ENCODE data around the gene CABP1. TPM values are rescaled to one million over a fixed set of nuclear protein-coding genes. Genes with fewer than 3 reads are reported as not detected.

The CABP1 gene
- total RNA-seq, 1 donor from 2014 or later = 0.30 TPM

GRCh38 chr12:120703311-120703942 is 63.0 kb downstream of the CABP1 start:
- Histone ChIP-seq H3K9me3 (no peaks in the 10 kb centered on the region), H3K4me1 (peaks cover 35% of the 10 kb centered on the region), H3K4me3 (no peak overlapping the region), H3K27me3 (ENCODE audit: low read depth) (no peaks in the 10 kb centered on the region), H3K27ac (peak overlapping the region; percentile 68), H3K36me3 (peaks cover 48% of the 10 kb centered on the region)
- ATAC-seq (peak; percentile 91 to 92), DNase-seq (peak; percentile 63)
- no peak for TF ChIP-seq CTCF (IDR thresholded peaks at IDR 0.05)
- intact Hi-C loops (cut with DNase I) = no loop called here

GRCh38 chr12:120705618-120706017 is 65.2 kb downstream of the CABP1 start:
- Histone ChIP-seq H3K27ac (no peak overlapping the region), H3K9me3 (no peaks in the 10 kb centered on the region), H3K4me3 (no peak overlapping the region), H3K4me1 (peaks cover 25% of the 10 kb centered on the region), H3K27me3 (ENCODE audit: low read depth) (no peaks in the 10 kb centered on the region), H3K36me3 (peaks cover 26% of the 10 kb centered on the region)
- intact Hi-C loops (cut with DNase I) = no loop called here
- TF ChIP-seq CTCF (IDR thresholded peaks at IDR 0.05) = no peak
- peak in 1 of 2 donors; percentile 25 for ATAC-seq
- DNase-seq = no peak

GRCh38 chr12:120706029-120706428 is 65.6 kb downstream of the CABP1 start:
- Histone ChIP-seq H3K4me1 (peaks cover 27% of the 10 kb centered on the region), H3K4me3 (no peak overlapping the region), H3K9me3 (no peaks in the 10 kb centered on the region), H3K36me3 (peaks cover 22% of the 10 kb centered on the region), H3K27me3 (ENCODE audit: low read depth) (no peaks in the 10 kb centered on the region), H3K27ac (no peak overlapping the region)
- DNase-seq (no peak), ATAC-seq (no peak)
- no peak for TF ChIP-seq CTCF (IDR thresholded peaks at IDR 0.05)
- intact Hi-C loops (cut with DNase I) = no loop called here

GRCh38 chr12:120708651-120709050 is 68.2 kb downstream of the CABP1 start:
- TF ChIP-seq CTCF (IDR thresholded peaks at IDR 0.05) = no peak
- no peak for DNase-seq
- H3K36me3 ChIP-seq = peaks cover 11% of the 10 kb centered on the region
- no peaks in the 10 kb centered on the region for H3K9me3 ChIP-seq
- no peak overlapping the region for H3K4me3 ChIP-seq
- no peak overlapping the region for H3K27ac ChIP-seq
- H3K27me3 ChIP-seq (ENCODE audit: low read depth) = no peaks in the 10 kb centered on the region
- ATAC-seq = no peak
- intact Hi-C loops (cut with DNase I) = no loop called here
- peaks cover 38% of the 10 kb centered on the region for H3K4me1 ChIP-seq

- TF ChIP-seq CTCF (IDR thresholded peaks at IDR 0.05) = no peak
- Histone ChIP-seq H3K36me3 (peaks cover 22% of the 10 kb centered on the region), H3K4me3 (peak within 1 kb of the TSS; percentile 93), H3K27ac (peak within 1 kb of the TSS; percentile 92), H3K27me3 (ENCODE audit: low read depth) (no peaks in the 10 kb centered on the region), H3K4me1 (peaks cover 35% of the 10 kb centered on the region), H3K9me3 (no peaks in the 10 kb centered on the region)
- intact Hi-C loops (cut with DNase I) = loop anchor here (10.0 kb wide), 1 partner anchor 125 kb away; the partner anchor contains the start of gene POP5
- peak; percentile 85 for DNase-seq
- peak; percentile 92 to 94 for ATAC-seq
These were observed 69.8 kb downstream of the CABP1 start, which contains the start of gene UNC119B for GRCh38 chr12:120710031-120710804. UNC119B (plus strand) TSS chr12:120710458; CDS start chr12:120710475, 17 bp downstream.
